Thyroid gland (tissue), 4 donors: Measurements from ENCODE around the gene RIMS3.

Source experiments
- CTCF ChIP-seq, 6 experiments: fragments of 200-600 bp in 3 of 6; fragments of 450-650 bp in 3 of 6; sonication (generic) in 3 of 6; IDR thresholded peaks; one replicate each; pipeline ENCODE4 v1.5.1; 2016 to 2019; ENCODE audit warnings: antibody characterized with exemption in 6 of 6, mild to moderate bottlenecking in 2 of 6, inconsistent platforms in 1 of 6, moderate library complexity in 1 of 6
- POLR2A ChIP-seq, 2 donors: fragments of 450-650 bp; IDR thresholded peaks; one replicate each; pipeline ENCODE4 v1.6.1; 2017; ENCODE audit warnings: antibody characterized with exemption in 2 of 2, mild to moderate bottlenecking in 2 of 2, moderate library complexity in 1 of 2

GRCh38 chr1:40703316-40703715 lies 37.8 kb upstream of the RIMS3 start:
- TF ChIP-seq POLR2A (IDR thresholded peaks at IDR 0.05) (no peak), CTCF (IDR thresholded peaks at IDR 0.05) (no peak)
